ENCODE measurements around the gene LMTK2.

LMTK2 gene

DNA sequence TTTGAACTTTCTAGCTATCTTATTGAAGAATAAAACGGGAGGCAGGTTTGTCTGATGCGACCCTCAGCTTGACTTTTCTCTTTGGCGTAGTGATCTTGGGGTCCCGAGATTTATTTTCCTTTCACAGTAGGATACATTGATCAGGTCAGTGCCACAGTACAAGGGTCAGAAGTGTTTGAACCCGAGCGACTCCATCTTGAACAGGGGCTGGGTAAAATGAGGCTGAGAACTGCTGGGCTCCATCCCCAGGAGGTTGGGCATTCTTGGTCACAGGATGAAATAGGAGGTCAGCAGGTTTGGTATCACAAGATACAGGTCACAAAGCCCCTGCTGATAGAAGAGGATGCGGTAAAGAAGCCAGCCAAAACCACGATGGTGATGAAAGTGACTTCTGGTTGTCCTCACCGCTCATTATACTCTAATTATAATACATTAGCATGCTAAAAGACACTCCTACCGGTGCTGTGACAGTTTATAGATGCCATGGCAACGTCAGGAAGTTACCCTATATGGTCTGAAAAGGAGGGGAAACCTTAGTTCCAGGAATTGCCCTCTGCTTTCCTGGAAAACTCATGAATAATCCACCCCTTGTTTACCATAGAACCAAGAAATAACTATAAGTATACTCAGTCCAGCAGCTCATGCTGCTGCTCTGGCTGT lies 148.4 kb downstream of the LMTK2 start:
- H3K36me3 ChIP-seq = peaks cover 14 to 51% (median 35%) of the 10 kb centered on the region in 11 experiments; a peak in 20 of 22 replicates
- peak overlapping the region in 6 of 11 experiments; percentile 16 to 100 (median 41); a peak in 8 of 22 replicates for H3K4me2 ChIP-seq

DNA sequence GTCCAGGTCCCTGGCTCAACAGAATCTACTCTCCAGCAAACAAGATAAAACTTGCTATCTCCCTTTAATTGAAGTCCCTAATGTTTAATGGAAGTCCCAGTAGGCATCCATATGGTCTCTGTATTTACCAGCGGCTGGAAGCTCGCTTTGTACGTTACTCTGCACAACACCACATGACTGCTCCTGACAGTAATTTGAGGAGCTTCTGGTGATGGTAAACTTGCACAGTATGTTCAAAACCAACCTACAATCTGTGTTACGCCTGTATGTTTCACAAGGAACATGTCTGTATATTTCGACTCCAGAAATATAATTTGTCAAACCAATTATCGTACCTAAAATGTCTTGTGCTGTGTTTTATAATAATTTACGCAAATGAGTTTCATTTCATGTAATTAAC lies 149.8 kb downstream of the LMTK2 start:
- Histone ChIP-seq H3K4me3 (no peak overlapping the region), H4K20me1 (peaks cover 0 to 25% (median 0%) of the 10 kb centered on the region in 11 experiments; a peak in 9 of 22 replicates), H3K27ac (no peak overlapping the region), H3K9me3 (replicated peaks in 1 of 11) (peaks cover 0 to 10% (median 8%) of the 10 kb centered on the region in 11 experiments; a peak in 17 of 22 replicates), H3K4me1 (peaks cover 17 to 38% (median 26%) of the 10 kb centered on the region in 10 experiments), H3K36me3 (peaks cover 25 to 65% (median 48%) of the 10 kb centered on the region in 11 experiments), H3K4me2 (no peak overlapping the region), H3K27me3 (no peaks in the 10 kb centered on the region), H3K9ac (no peak overlapping the region)
- TF ChIP-seq Cebpa-rat (IDR thresholded peaks at IDR 0.05) = no peak

More for the DNA sequence above, 148.4 kb downstream of the LMTK2 start:
- Histone ChIP-seq H3K9me3 (replicated peaks in 1 of 11) (no peaks in the 10 kb centered on the region), H3K4me1 (peaks cover 31 to 52% (median 40%) of the 10 kb centered on the region in 10 experiments), H3K27me3 (no peaks in the 10 kb centered on the region), H3K9ac (no peak overlapping the region), H3K27ac (peak overlapping the region in 2 of 11 experiments; percentile 46; a peak in 5 of 22 replicates), H3K4me3 (no peak overlapping the region), H4K20me1 (peaks cover 0 to 25% (median 0%) of the 10 kb centered on the region in 11 experiments; a peak in 9 of 22 replicates)
- TF ChIP-seq Cebpa-rat (IDR thresholded peaks at IDR 0.05) = no peak

DNA sequence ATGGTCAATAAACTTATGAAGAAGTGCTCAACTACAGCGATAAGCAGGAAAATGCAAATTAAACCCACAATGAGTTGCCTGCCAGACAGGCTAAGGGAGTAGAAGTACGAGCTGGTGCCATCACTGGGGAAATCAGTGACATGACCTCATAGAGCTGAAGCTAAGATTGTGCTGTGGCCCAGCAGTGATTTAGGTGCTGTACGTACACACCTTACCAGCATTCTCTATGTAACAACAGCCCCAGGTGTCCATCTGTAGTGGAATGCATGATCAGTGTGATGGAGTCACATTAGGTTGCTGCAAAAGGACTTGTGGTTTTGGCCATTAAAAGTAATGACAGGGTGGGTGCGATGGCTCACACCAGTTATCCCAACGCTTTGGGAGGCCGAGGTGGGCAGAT lies 151.0 kb downstream of the LMTK2 start:
- H4K20me1 ChIP-seq = peaks cover 0 to 25% (median 0%) of the 10 kb centered on the region in 11 experiments; a peak in 9 of 22 replicates
- H3K27me3 ChIP-seq = no peaks in the 10 kb centered on the region
- H3K36me3 ChIP-seq = peaks cover 29 to 75% (median 53%) of the 10 kb centered on the region in 11 experiments
- TF ChIP-seq Cebpa-rat (IDR thresholded peaks at IDR 0.05) = no peak
- peaks cover 0 to 17% (median 15%) of the 10 kb centered on the region in 11 experiments; a peak in 17 of 22 replicates for H3K9me3 ChIP-seq (replicated peaks in 1 of 11)
- H3K4me3 ChIP-seq = no peak overlapping the region
- H3K9ac ChIP-seq = no peak overlapping the region
- no peak overlapping the region for H3K4me2 ChIP-seq
- no peak overlapping the region for H3K27ac ChIP-seq
- H3K4me1 ChIP-seq = peaks cover 11 to 34% (median 22%) of the 10 kb centered on the region in 10 experiments

Data from BLaER1 treated with 17β-estradiol and CSF1 and Interleukin-3, amounts not matched to agents 10 nM and 100 nM (cell line).